ENCODE results near the gene ITM2C.

ITM2C gene

GRCh38 chr2:230872968-230873660, 8.4 kb downstream of the ITM2C start:
- no peak for DNase-seq (ENCODE audit: low spot score)

GRCh38 chr2:230873661-230874401, 9.1 kb downstream of the ITM2C start:
- DNase-seq (ENCODE audit: low spot score), result no peak

- DNase-seq (ENCODE audit: low spot score), result no peak
Measured at GRCh38 chr2:230874456-230874855, 9.7 kb downstream of the ITM2C start.

- no peak for DNase-seq (ENCODE audit: low spot score)
Measured at GRCh38 chr2:230874876-230875275, 10.1 kb downstream of the ITM2C start.

GRCh38 chr2:230875347-230876315, 10.9 kb downstream of the ITM2C start:
- no peak for DNase-seq (ENCODE audit: low spot score)

- DNase-seq (ENCODE audit: low spot score), result no peak
Measured at GRCh38 chr2:230877116-230877758, 12.5 kb downstream of the ITM2C start.

GRCh38 chr2:230877759-230878598, 13.2 kb downstream of the ITM2C start:
- DNase-seq (ENCODE audit: low spot score), result no peak

GRCh38 chr2:230878599-230879188, 14.0 kb downstream of the ITM2C start:
- no peak for DNase-seq (ENCODE audit: low spot score)

- DNase-seq (ENCODE audit: low spot score), result no peak
Measured at GRCh38 chr2:230879271-230879882, 14.6 kb downstream of the ITM2C start.

GRCh38 chr2:230879891-230880290, 15.1 kb downstream of the ITM2C start:
- no peak for DNase-seq (ENCODE audit: low spot score)

- no peak for DNase-seq (ENCODE audit: low spot score)
Measured at GRCh38 chr2:230881840-230882239, 17.1 kb downstream of the ITM2C start.

GRCh38 chr2:230885463-230886130, 20.9 kb downstream of the ITM2C start:
- no peak for DNase-seq (ENCODE audit: low spot score)

- DNase-seq (ENCODE audit: low spot score), result no peak
Measured at GRCh38 chr2:230886206-230886605, 21.5 kb downstream of the ITM2C start.

- no peak for DNase-seq (ENCODE audit: low spot score)
Measured at GRCh38 chr2:230886671-230887071, 21.9 kb downstream of the ITM2C start.

- DNase-seq (ENCODE audit: low spot score), result no peak
Measured at GRCh38 chr2:230887342-230887741, 22.6 kb downstream of the ITM2C start.

- DNase-seq (ENCODE audit: low spot score), result no peak
Measured at GRCh38 chr2:230888824-230889400, 24.2 kb downstream of the ITM2C start.

- no peak for DNase-seq (ENCODE audit: low spot score)
Measured at GRCh38 chr2:230889911-230890601, 25.3 kb downstream of the ITM2C start.

GRCh38 chr2:230890646-230891045, 25.9 kb downstream of the ITM2C start:
- no peak for DNase-seq (ENCODE audit: low spot score)

- no peak for DNase-seq (ENCODE audit: low spot score)
Measured at GRCh38 chr2:230891064-230891463, 26.3 kb downstream of the ITM2C start.
